Glutamatergic neuron (in vitro differentiated cells): ENCODE measurements around the gene VPS25. TPM values are rescaled to one million over a fixed set of nuclear protein-coding genes. Genes with fewer than 3 reads are reported as not detected.

Experiments used
- DNase-seq: peaks from one replicate; pipeline ENCODE4 v3.0.0; 2022
- H3K27ac Mint-ChIP-seq: one replicate; pipeline ENCODE4 v1.8.0; 2020; ENCODE audit warnings: mild to moderate bottlenecking, mixed read lengths, inconsistent platforms; ENCODE audit not compliant: unreplicated experiment
- H3K27me3 Mint-ChIP-seq: one replicate; pipeline ENCODE4 v1.8.0; 2020; ENCODE audit warnings: mild to moderate bottlenecking, moderate library complexity, mixed read lengths, inconsistent platforms; ENCODE audit not compliant: unreplicated experiment
- H3K36me3 Mint-ChIP-seq: one replicate; pipeline ENCODE4 v1.8.0; 2020; ENCODE audit warnings: mild to moderate bottlenecking, mixed read lengths, inconsistent platforms; ENCODE audit not compliant: unreplicated experiment
- H3K4me1 Mint-ChIP-seq: one replicate; pipeline ENCODE4 v1.8.0; 2020; ENCODE audit warnings: mild to moderate bottlenecking, low read depth, mixed read lengths, inconsistent platforms; ENCODE audit not compliant: unreplicated experiment
- H3K4me3 Mint-ChIP-seq: one replicate; pipeline ENCODE4 v1.8.0; 2020; ENCODE audit warnings: mild to moderate bottlenecking, mixed read lengths, inconsistent platforms; ENCODE audit not compliant: unreplicated experiment
- H3K9me3 Mint-ChIP-seq: one replicate; pipeline ENCODE4 v1.8.0; 2020; ENCODE audit warnings: mild to moderate bottlenecking, moderate library complexity, mixed read lengths, inconsistent platforms; ENCODE audit not compliant: unreplicated experiment
- CTCF ChIP-seq: fragments of 200-600 bp; sonication (generic); IDR thresholded peaks from one replicate; pipeline ENCODE4 v1.5.0; 2021; ENCODE audit not compliant: partially characterized antibody, unreplicated experiment
- total RNA-seq: library from RNA; stranded (reverse); fragmentation: NEBNext Ultra II Directional; extraction: Animal tissue kit (Norgen Biotek cat#: 25700); gene quantifications from one replicate; pipeline ENCODE4 v1.2.1, GENCODE V29; 2021; ENCODE audit not compliant: unreplicated experiment

VPS25 gene
- total RNA-seq, 1 donor from 2014 or later = 84.3 TPM

GRCh38 chr17:42778570-42778969, 5.3 kb downstream of the VPS25 start:
- Mint-ChIP-seq H3K4me3 (no peak overlapping the region), H3K36me3 (no peaks in the 10 kb centered on the region), H3K27ac (no peak overlapping the region), H3K27me3 (peaks cover 9% of the 10 kb centered on the region), H3K4me1 (peaks cover 7% of the 10 kb centered on the region), H3K9me3 (peaks cover 4% of the 10 kb centered on the region)
- DNase-seq = no peak
- TF ChIP-seq CTCF = no peak

- no peak for TF ChIP-seq CTCF
- peak overlapping the region; percentile 50 for H3K27ac Mint-ChIP-seq
Measured at GRCh38 chr17:42779304-42779935, 6.2 kb downstream of the VPS25 start.

GRCh38 chr17:42779936-42780850, 6.9 kb downstream of the VPS25 start, which contains the start of gene WNK4:
WNK4 (plus strand) TSS chr17:42780610; CDS start chr17:42780699, 89 bp downstream.
- H3K9me3 Mint-ChIP-seq = peaks cover 4% of the 10 kb centered on the region
- H3K36me3 Mint-ChIP-seq = no peaks in the 10 kb centered on the region
- TF ChIP-seq CTCF = no peak
- no peaks in the 10 kb centered on the region for H3K4me1 Mint-ChIP-seq
- peak; percentile 67 for DNase-seq
- H3K27ac Mint-ChIP-seq = peak within 1 kb of the TSS; percentile 50
- peak within 1 kb of the TSS; percentile 77 for H3K4me3 Mint-ChIP-seq
- H3K27me3 Mint-ChIP-seq = peaks cover 9% of the 10 kb centered on the region

More at GRCh38 chr17:42779304-42779935, 6.2 kb downstream of the VPS25 start:
- Mint-ChIP-seq H3K4me3 (peak overlapping the region; percentile 77), H3K9me3 (peaks cover 4% of the 10 kb centered on the region), H3K36me3 (no peaks in the 10 kb centered on the region), H3K27me3 (peaks cover 9% of the 10 kb centered on the region), H3K4me1 (no peaks in the 10 kb centered on the region)
- DNase-seq = no peak

- no peaks in the 10 kb centered on the region for H3K4me1 Mint-ChIP-seq
- H3K36me3 Mint-ChIP-seq = peaks cover 5% of the 10 kb centered on the region
- no peak for TF ChIP-seq CTCF
- H3K27ac Mint-ChIP-seq = no peak overlapping the region
- peaks cover 13% of the 10 kb centered on the region for H3K27me3 Mint-ChIP-seq
- peak overlapping the region; percentile 77 for H3K4me3 Mint-ChIP-seq
- peaks cover 8% of the 10 kb centered on the region for H3K9me3 Mint-ChIP-seq
- no peak for DNase-seq
Measured at GRCh38 chr17:42780851-42781638, 7.8 kb downstream of the VPS25 start.
